NCI-H2171 (cell line): ENCODE data around the gene BAAT.
"Not testable (repeated sequence)": the region's sequence is repeated elsewhere in the genome, so short reads cannot be mapped to it uniquely, and the experiment has no call there.

Experiments used
- DNase-seq: peaks from one replicate; lab custom pipeline; 2025; lab: John Stamatoyannopoulos, UW

Gene BAAT

GRCh38 chr9:101359679-101360078, 25.1 kb downstream of the BAAT start:
- DNase-seq = no peak

GRCh38 chr9:101356619-101357018, 28.2 kb downstream of the BAAT start:
- DNase-seq = no peak

- DNase-seq = no peak
Observed at GRCh38 chr9:101354765-101355708, 29.8 kb downstream of the BAAT start.

GRCh38 chr9:101354143-101354764, 30.6 kb downstream of the BAAT start:
- DNase-seq = no peak

- DNase-seq = no peak
Observed at GRCh38 chr9:101353683-101354082, 31.1 kb downstream of the BAAT start.

GRCh38 chr9:101352892-101353463, 31.8 kb downstream of the BAAT start:
- DNase-seq = no peak

- no peak for DNase-seq
Observed at GRCh38 chr9:101350285-101350684, 34.5 kb downstream of the BAAT start.

GRCh38 chr9:101342595-101342994, 42.2 kb downstream of the BAAT start:
- DNase-seq = no peak

- DNase-seq = no peak
Observed at GRCh38 chr9:101341958-101342357, 42.8 kb downstream of the BAAT start.

- DNase-seq = no peak
Observed at GRCh38 chr9:101337237-101337636, 47.6 kb downstream of the BAAT start.

GRCh38 chr9:101336091-101336490, 48.7 kb downstream of the BAAT start:
- no peak for DNase-seq

GRCh38 chr9:101333926-101334702, 50.7 kb downstream of the BAAT start:
- no peak for DNase-seq

GRCh38 chr9:101333490-101333889, 51.3 kb downstream of the BAAT start:
- DNase-seq = no peak

GRCh38 chr9:101332362-101332761, 52.4 kb downstream of the BAAT start:
- DNase-seq = no peak

GRCh38 chr9:101327422-101327909, 57.3 kb downstream of the BAAT start:
- not testable (repeated sequence) for DNase-seq

GRCh38 chr9:101326501-101326900, 58.3 kb downstream of the BAAT start:
- no peak for DNase-seq

- DNase-seq = no peak
Observed at GRCh38 chr9:101326035-101326434, 58.8 kb downstream of the BAAT start.

- DNase-seq = no peak
Observed at GRCh38 chr9:101325053-101325452, 59.8 kb downstream of the BAAT start.

GRCh38 chr9:101324245-101324804, 60.5 kb downstream of the BAAT start:
- DNase-seq = no peak

- DNase-seq = no peak
Observed at GRCh38 chr9:101323129-101323528, 61.7 kb downstream of the BAAT start.

- no peak for DNase-seq
Observed at GRCh38 chr9:101317735-101318134, 67.1 kb downstream of the BAAT start.

- DNase-seq = no peak
Observed at GRCh38 chr9:101315112-101315450, 69.7 kb downstream of the BAAT start.
